ENCODE data around the gene TYW1.
"Not testable (repeated sequence)": the region's sequence is repeated elsewhere in the genome, so short reads cannot be mapped to it uniquely, and the experiment has no call there.

Gene TYW1

GRCh38 chr7:66994691-66995049 lies 2.0 kb upstream of the TYW1 start:
- not testable (repeated sequence) for H4K8ac ChIP-seq (ENCODE audit: low read length)
- WGBS, result 0% methylated on average over 5 of the region's 9 CpGs

GRCh38 chr7:66995050-66995776 lies 1.4 kb upstream of the TYW1 start, which contains the start of gene SBDS:
Gene SBDS (minus strand): TSS chr7:66995586. CDS start chr7:66995417, 169 bp downstream.
- Histone ChIP-seq H3K27ac (ENCODE audit: low read length, poor library complexity, severe bottlenecking) (peak within 1 kb of the TSS; percentile 73), H3K18ac (ENCODE audit: low read depth in 1 of 2, low read length in 2 of 2) (peak within 1 kb of the TSS; percentile 87 to 91), H2AFZ (ENCODE audit: low read depth, low read length) (peak within 1 kb of the TSS; percentile 51), H3K4me2 (ENCODE audit: low read length, poor library complexity, severe bottlenecking) (peak within 1 kb of the TSS; percentile 61), H3K36me3 (ENCODE audit: control insufficient read depth in 1 of 2, insufficient read depth in 2 of 2, low read depth in 1 of 2, low read length in 2 of 2) (peaks cover 5 to 36% of the 10 kb centered on the region in 2 experiments), H2BK12ac (ENCODE audit: low read length in 2 of 2) (peak within 1 kb of the TSS in 1 of 2 experiments; percentile 39), H3K14ac (ENCODE audit: low read length in 2 of 2) (peak within 1 kb of the TSS in 1 of 2 experiments; percentile 53), H4K91ac (ENCODE audit: low read length) (peak within 1 kb of the TSS; percentile 83), H3K4ac (ENCODE audit: low read depth in 1 of 2, low read length in 2 of 2) (peak within 1 kb of the TSS; percentile 75 to 87), H4K8ac (ENCODE audit: low read length) (peak within 1 kb of the TSS; percentile 80), H3K4me3 (ENCODE audit: insufficient read depth in 1 of 2, low read depth in 1 of 2, low read length in 2 of 2) (peak within 1 kb of the TSS; percentile 82 to 92), H3K9ac (ENCODE audit: low read length) (peak within 1 kb of the TSS; percentile 96), H2BK15ac (ENCODE audit: low read depth, poor library complexity, severe bottlenecking) (peak within 1 kb of the TSS; percentile 69)
- H3K9me3 ChIP-seq (ENCODE audit: control insufficient read depth, low read length); H3K79me1 ChIP-seq (replicated peaks; ENCODE audit: low read length, poor library complexity, severe bottlenecking); H2AK5ac ChIP-seq (ENCODE audit: low read length, severe bottlenecking); H3K27me3 ChIP-seq (ENCODE audit: control insufficient read depth in 1 of 2, insufficient read depth in 1 of 2, low read length in 2 of 2); H2BK5ac ChIP-seq (ENCODE audit: low read depth, low read length, poor library complexity, severe bottlenecking); H2BK120ac ChIP-seq (ENCODE audit: low read depth, low read length); H3K4me1 ChIP-seq (ENCODE audit: control insufficient read depth, insufficient read depth, low read depth, low read length); H3K23ac ChIP-seq (ENCODE audit: low read length in 2 of 2): not testable (repeated sequence)
- peak; percentile 99 for DNase-seq
- under 1% methylated on average over 49 of the region's 59 CpGs for WGBS

More at GRCh38 chr7:66994691-66995049, 2.0 kb upstream of the TYW1 start:
- H3K4ac ChIP-seq (ENCODE audit: low read depth in 1 of 2, low read length in 2 of 2); H2BK12ac ChIP-seq (ENCODE audit: low read length in 2 of 2); H3K79me1 ChIP-seq (replicated peaks; ENCODE audit: low read length, poor library complexity, severe bottlenecking); H3K27me3 ChIP-seq (ENCODE audit: control insufficient read depth in 1 of 2, insufficient read depth in 1 of 2, low read length in 2 of 2); H3K18ac ChIP-seq (ENCODE audit: low read depth in 1 of 2, low read length in 2 of 2); H4K91ac ChIP-seq (ENCODE audit: low read length); H3K4me1 ChIP-seq (ENCODE audit: control insufficient read depth, insufficient read depth, low read depth, low read length); H2BK5ac ChIP-seq (ENCODE audit: low read depth, low read length, poor library complexity, severe bottlenecking); H2BK15ac ChIP-seq (ENCODE audit: low read depth, poor library complexity, severe bottlenecking); H2AK5ac ChIP-seq (ENCODE audit: low read length, severe bottlenecking); H3K9me3 ChIP-seq (ENCODE audit: control insufficient read depth, low read length); H2BK120ac ChIP-seq (ENCODE audit: low read depth, low read length); H3K14ac ChIP-seq (ENCODE audit: low read length in 2 of 2); H3K23ac ChIP-seq (ENCODE audit: low read length in 2 of 2); H2AFZ ChIP-seq (ENCODE audit: low read depth, low read length): not testable (repeated sequence)
- Histone ChIP-seq H3K4me2 (ENCODE audit: low read length, poor library complexity, severe bottlenecking) (peak overlapping the region; percentile 53), H3K4me3 (ENCODE audit: insufficient read depth in 1 of 2, low read depth in 1 of 2, low read length in 2 of 2) (peak overlapping the region; percentile 57 to 89), H3K27ac (ENCODE audit: low read length, poor library complexity, severe bottlenecking) (peak overlapping the region; percentile 73), H3K36me3 (ENCODE audit: control insufficient read depth in 1 of 2, insufficient read depth in 2 of 2, low read depth in 1 of 2, low read length in 2 of 2) (peaks cover 5 to 35% of the 10 kb centered on the region in 2 experiments), H3K9ac (ENCODE audit: low read length) (peak overlapping the region; percentile 96)
- peak; percentile 90 for DNase-seq

GRCh38 chr7:67000601-67001258 lies 4.1 kb downstream of the TYW1 start:
- H2BK5ac ChIP-seq (ENCODE audit: low read depth, low read length, poor library complexity, severe bottlenecking); H3K4me3 ChIP-seq (ENCODE audit: insufficient read depth in 1 of 2, low read depth in 1 of 2, low read length in 2 of 2); H3K79me1 ChIP-seq (replicated peaks; ENCODE audit: low read length, poor library complexity, severe bottlenecking); H4K91ac ChIP-seq (ENCODE audit: low read length); H3K23ac ChIP-seq (ENCODE audit: low read length in 2 of 2); H2BK12ac ChIP-seq (ENCODE audit: low read length in 2 of 2); H2BK15ac ChIP-seq (ENCODE audit: low read depth, poor library complexity, severe bottlenecking); H3K36me3 ChIP-seq (ENCODE audit: control insufficient read depth in 1 of 2, insufficient read depth in 2 of 2, low read depth in 1 of 2, low read length in 2 of 2); H3K4me2 ChIP-seq (ENCODE audit: low read length, poor library complexity, severe bottlenecking); H3K27ac ChIP-seq (ENCODE audit: low read length, poor library complexity, severe bottlenecking); H3K4me1 ChIP-seq (ENCODE audit: control insufficient read depth, insufficient read depth, low read depth, low read length); H3K4ac ChIP-seq (ENCODE audit: low read depth in 1 of 2, low read length in 2 of 2); H2AFZ ChIP-seq (ENCODE audit: low read depth, low read length); H3K9ac ChIP-seq (ENCODE audit: low read length); H4K8ac ChIP-seq (ENCODE audit: low read length); H2AK5ac ChIP-seq (ENCODE audit: low read length, severe bottlenecking); H2BK120ac ChIP-seq (ENCODE audit: low read depth, low read length); H3K9me3 ChIP-seq (ENCODE audit: control insufficient read depth, low read length); H3K14ac ChIP-seq (ENCODE audit: low read length in 2 of 2); H3K18ac ChIP-seq (ENCODE audit: low read depth in 1 of 2, low read length in 2 of 2); H3K27me3 ChIP-seq (ENCODE audit: control insufficient read depth in 1 of 2, insufficient read depth in 1 of 2, low read length in 2 of 2): not testable (repeated sequence)
- WGBS, result no CpG with 5 or more reads among the region's 5 CpGs
- peak; percentile 34 for DNase-seq

- Histone ChIP-seq H3K36me3 (ENCODE audit: control insufficient read depth in 1 of 2, insufficient read depth in 2 of 2, low read depth in 1 of 2, low read length in 2 of 2) (peaks cover 8 to 22% of the 10 kb centered on the region in 2 experiments), H3K79me1 (replicated peaks; ENCODE audit: low read length, poor library complexity, severe bottlenecking) (peaks cover 12% of the 10 kb centered on the region)
- not testable (repeated sequence) for H3K4ac ChIP-seq (ENCODE audit: low read depth in 1 of 2, low read length in 2 of 2); H3K14ac ChIP-seq (ENCODE audit: low read length in 2 of 2); H3K18ac ChIP-seq (ENCODE audit: low read depth in 1 of 2, low read length in 2 of 2); H3K4me2 ChIP-seq (ENCODE audit: low read length, poor library complexity, severe bottlenecking); H3K4me1 ChIP-seq (ENCODE audit: control insufficient read depth, insufficient read depth, low read depth, low read length); DNase-seq; H3K27ac ChIP-seq (ENCODE audit: low read length, poor library complexity, severe bottlenecking); H3K23ac ChIP-seq (ENCODE audit: low read length in 2 of 2); H2BK15ac ChIP-seq (ENCODE audit: low read depth, poor library complexity, severe bottlenecking); H2BK120ac ChIP-seq (ENCODE audit: low read depth, low read length); H4K91ac ChIP-seq (ENCODE audit: low read length); H2AFZ ChIP-seq (ENCODE audit: low read depth, low read length); H2BK12ac ChIP-seq (ENCODE audit: low read length in 2 of 2); H3K27me3 ChIP-seq (ENCODE audit: control insufficient read depth in 1 of 2, insufficient read depth in 1 of 2, low read length in 2 of 2); H2AK5ac ChIP-seq (ENCODE audit: low read length, severe bottlenecking); H2BK5ac ChIP-seq (ENCODE audit: low read depth, low read length, poor library complexity, severe bottlenecking); H4K8ac ChIP-seq (ENCODE audit: low read length); H3K4me3 ChIP-seq (ENCODE audit: insufficient read depth in 1 of 2, low read depth in 1 of 2, low read length in 2 of 2); H3K9ac ChIP-seq (ENCODE audit: low read length); H3K9me3 ChIP-seq (ENCODE audit: control insufficient read depth, low read length)
- WGBS, result no CpG with 5 or more reads among the region's 2 CpGs
Observed at GRCh38 chr7:67004145-67004544, 7.5 kb downstream of the TYW1 start.
